ENCODE data around the gene TTN.

TTN gene

DNA sequence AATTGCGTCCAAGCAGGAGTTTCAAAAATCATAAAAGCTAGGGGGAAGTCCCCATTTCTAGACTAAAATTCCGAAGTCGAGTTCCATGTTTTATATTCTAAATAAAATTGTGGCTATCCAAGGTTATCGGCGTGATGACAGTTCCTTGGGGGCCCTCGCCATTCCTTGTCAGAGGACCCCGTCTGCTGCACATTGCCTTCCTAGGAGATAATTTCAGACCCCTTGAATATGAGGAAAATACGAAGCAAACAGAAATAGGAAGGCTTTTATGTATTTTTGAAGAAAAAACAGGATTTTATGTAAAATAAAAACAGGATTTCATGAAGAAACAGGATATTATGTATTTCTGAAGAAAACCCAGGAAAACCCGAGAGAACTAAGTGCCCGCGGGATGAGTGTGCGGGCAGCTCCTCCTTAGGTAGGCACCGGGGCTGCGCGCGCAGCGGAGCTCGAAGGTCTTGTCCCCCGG is 327.4 kb downstream of the TTN start:
- no CpG with 5 or more reads among the region's 19 CpGs for WGBS (ENCODE audit: extremely low coverage, insufficient coverage, low lambda C conversion rate)
- peak overlapping the region; percentile 68 for H3K9ac ChIP-seq (ENCODE audit: low read length)
- H4K5ac ChIP-seq (ENCODE audit: low read length), result no peak overlapping the region

GRCh38 chr2:178479275-178479616 is 328.0 kb downstream of the TTN start:
- Histone ChIP-seq H3K4me1 (ENCODE audit: control insufficient read depth, low read depth, low read length) (no peaks in the 10 kb centered on the region), H2AK5ac (ENCODE audit: low read length) (no peak overlapping the region), H3K56ac (ENCODE audit: low read length) (no peak overlapping the region), H3K36me3 (ENCODE audit: control insufficient read depth, insufficient read depth, low read length) (no peaks in the 10 kb centered on the region), H3K4ac (ENCODE audit: low read depth, low read length) (no peak overlapping the region), H3K27me3 (ENCODE audit: insufficient read depth, low read length, poor library complexity) (no peaks in the 10 kb centered on the region), H2BK5ac (ENCODE audit: low read length) (no peak overlapping the region), H3K79me1 (ENCODE audit: low read length) (peaks cover 5% of the 10 kb centered on the region), H3K4me3 (ENCODE audit: low read length) (no peak overlapping the region), H2BK120ac (ENCODE audit: low read depth, low read length) (no peak overlapping the region), H4K5ac (ENCODE audit: low read length) (no peak overlapping the region), H3K18ac (ENCODE audit: low read length) (no peak overlapping the region), H3K9ac (ENCODE audit: low read length) (no peak overlapping the region), H3K4me2 (ENCODE audit: low read length) (no peak overlapping the region), H2BK15ac (replicated peaks; ENCODE audit: low read depth) (no peak overlapping the region), H3K23ac (ENCODE audit: low read length) (no peak overlapping the region), H3K27ac (ENCODE audit: low read depth, low read length) (no peak overlapping the region), H4K8ac (ENCODE audit: low read depth, low read length) (no peak overlapping the region), H3K79me2 (ENCODE audit: control insufficient read depth, insufficient read depth, low read length) (peaks cover 2% of the 10 kb centered on the region)
- DNase-seq, result peak; percentile 15
- WGBS (ENCODE audit: extremely low coverage, insufficient coverage, low lambda C conversion rate), result 100% methylated on average over 1 of the region's 4 CpGs

More for the DNA sequence above, 327.4 kb downstream of the TTN start:
- peaks cover 4% of the 10 kb centered on the region for H3K79me2 ChIP-seq (ENCODE audit: control insufficient read depth, insufficient read depth, low read length)
- H2BK15ac ChIP-seq (replicated peaks; ENCODE audit: low read depth), result no peak overlapping the region
- H3K79me1 ChIP-seq (ENCODE audit: low read length), result peaks cover 9% of the 10 kb centered on the region
- H3K27me3 ChIP-seq (ENCODE audit: insufficient read depth, low read length, poor library complexity), result no peaks in the 10 kb centered on the region
- H3K4me3 ChIP-seq (ENCODE audit: low read length), result no peak overlapping the region
- no peak overlapping the region for H2AK5ac ChIP-seq (ENCODE audit: low read length)
- no peak overlapping the region for H3K4me2 ChIP-seq (ENCODE audit: low read length)
- H2BK5ac ChIP-seq (ENCODE audit: low read length), result no peak overlapping the region
- H3K18ac ChIP-seq (ENCODE audit: low read length), result no peak overlapping the region
- H3K36me3 ChIP-seq (ENCODE audit: control insufficient read depth, insufficient read depth, low read length), result no peaks in the 10 kb centered on the region
- H3K27ac ChIP-seq (ENCODE audit: low read depth, low read length), result no peak overlapping the region
- no peak overlapping the region for H3K23ac ChIP-seq (ENCODE audit: low read length)
- H3K56ac ChIP-seq (ENCODE audit: low read length), result no peak overlapping the region
- no peaks in the 10 kb centered on the region for H3K4me1 ChIP-seq (ENCODE audit: control insufficient read depth, low read depth, low read length)
- no peak for DNase-seq
- no peak overlapping the region for H3K4ac ChIP-seq (ENCODE audit: low read depth, low read length)
- no peak overlapping the region for H4K8ac ChIP-seq (ENCODE audit: low read depth, low read length)
- H2BK120ac ChIP-seq (ENCODE audit: low read depth, low read length), result no peak overlapping the region

DNA sequence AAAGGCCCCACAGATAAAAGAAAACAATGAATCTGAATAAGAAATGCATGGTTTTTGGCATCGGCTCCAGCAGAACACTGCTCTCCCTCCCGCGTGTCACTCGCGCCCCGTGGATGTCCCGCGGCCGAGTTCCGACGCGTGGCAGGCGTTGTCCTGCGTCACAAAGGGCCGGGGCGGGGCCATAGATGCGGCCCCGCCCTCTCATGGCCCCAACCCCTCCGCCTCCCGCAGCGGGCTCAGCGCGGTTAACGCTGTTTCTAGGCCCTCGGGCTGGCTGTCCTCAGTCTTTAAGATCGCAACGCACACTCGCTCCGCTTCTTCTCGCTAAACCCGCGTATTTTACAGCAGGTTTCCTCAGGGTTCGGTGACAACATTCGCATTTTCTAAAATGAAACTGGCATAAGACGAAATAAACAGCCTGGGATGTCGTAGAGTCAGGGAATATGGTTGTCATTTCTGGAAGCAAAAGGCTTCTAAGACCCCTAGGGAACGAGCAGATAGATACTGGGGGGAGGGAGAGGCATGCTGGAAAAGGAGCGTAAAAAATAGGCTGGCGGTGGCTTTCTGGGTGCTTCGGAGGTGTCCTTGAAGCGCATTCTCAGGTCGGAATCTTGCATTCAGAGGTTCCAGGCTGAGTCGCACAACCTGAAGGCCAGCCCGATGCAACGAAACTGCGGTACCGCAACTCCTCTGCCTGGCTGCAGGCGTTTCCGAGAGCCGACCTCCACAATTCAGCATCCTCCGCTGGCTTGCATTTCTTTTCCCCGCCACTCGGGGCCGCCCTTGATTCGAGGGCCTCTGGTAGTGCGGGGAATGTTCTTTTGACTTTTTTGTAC is 328.6 kb downstream of the TTN start, which contains the start of gene FKBP7:
Gene FKBP7 (minus strand): TSS at position 162 of the 836 bp plus-strand sequence. CDS start 101 bp downstream, at position 61.
- Histone ChIP-seq H3K36me3 (ENCODE audit: control insufficient read depth, insufficient read depth, low read length) (no peaks in the 10 kb centered on the region), H3K18ac (ENCODE audit: low read length) (peak within 1 kb of the TSS; percentile 15), H2BK15ac (replicated peaks; ENCODE audit: low read depth) (no peak within 1 kb of the TSS), H3K4me1 (ENCODE audit: control insufficient read depth, low read depth, low read length) (no peaks in the 10 kb centered on the region), H3K9ac (ENCODE audit: low read length) (peak within 1 kb of the TSS; percentile 92), H3K4ac (ENCODE audit: low read depth, low read length) (peak within 1 kb of the TSS; percentile 60), H3K79me2 (ENCODE audit: control insufficient read depth, insufficient read depth, low read length) (peaks cover 2% of the 10 kb centered on the region), H3K4me2 (ENCODE audit: low read length) (peak within 1 kb of the TSS; percentile 94), H3K27ac (ENCODE audit: low read depth, low read length) (peak within 1 kb of the TSS; percentile 60), H2AK5ac (ENCODE audit: low read length) (no peak within 1 kb of the TSS), H3K79me1 (ENCODE audit: low read length) (peaks cover 5% of the 10 kb centered on the region), H3K56ac (ENCODE audit: low read length) (peak within 1 kb of the TSS; percentile 97), H2BK5ac (ENCODE audit: low read length) (peak within 1 kb of the TSS; percentile 54), H4K8ac (ENCODE audit: low read depth, low read length) (no peak within 1 kb of the TSS), H3K27me3 (ENCODE audit: insufficient read depth, low read length, poor library complexity) (no peaks in the 10 kb centered on the region), H3K23ac (ENCODE audit: low read length) (peak within 1 kb of the TSS; percentile 59), H4K5ac (ENCODE audit: low read length) (no peak within 1 kb of the TSS), H2BK120ac (ENCODE audit: low read depth, low read length) (no peak within 1 kb of the TSS), H3K4me3 (ENCODE audit: low read length) (peak within 1 kb of the TSS; percentile 79)
- peak; percentile 89 for DNase-seq
- WGBS (ENCODE audit: extremely low coverage, insufficient coverage, low lambda C conversion rate), result no CpG with 5 or more reads among the region's 56 CpGs

- Histone ChIP-seq H3K4me3 (ENCODE audit: low read length) (peak overlapping the region; percentile 79), H3K4ac (ENCODE audit: low read depth, low read length) (peak overlapping the region; percentile 60), H3K9ac (ENCODE audit: low read length) (peak overlapping the region; percentile 92), H3K18ac (ENCODE audit: low read length) (no peak overlapping the region), H3K56ac (ENCODE audit: low read length) (peak overlapping the region; percentile 86), H2BK5ac (ENCODE audit: low read length) (no peak overlapping the region), H2BK15ac (replicated peaks; ENCODE audit: low read depth) (no peak overlapping the region), H3K79me1 (ENCODE audit: low read length) (peaks cover 5% of the 10 kb centered on the region), H3K23ac (ENCODE audit: low read length) (no peak overlapping the region), H3K36me3 (ENCODE audit: control insufficient read depth, insufficient read depth, low read length) (no peaks in the 10 kb centered on the region), H3K27me3 (ENCODE audit: insufficient read depth, low read length, poor library complexity) (no peaks in the 10 kb centered on the region), H4K5ac (ENCODE audit: low read length) (no peak overlapping the region), H3K79me2 (ENCODE audit: control insufficient read depth, insufficient read depth, low read length) (peaks cover 2% of the 10 kb centered on the region), H2AK5ac (ENCODE audit: low read length) (no peak overlapping the region), H3K4me1 (ENCODE audit: control insufficient read depth, low read depth, low read length) (no peaks in the 10 kb centered on the region), H3K27ac (ENCODE audit: low read depth, low read length) (no peak overlapping the region), H3K4me2 (ENCODE audit: low read length) (peak overlapping the region; percentile 78), H2BK120ac (ENCODE audit: low read depth, low read length) (no peak overlapping the region), H4K8ac (ENCODE audit: low read depth, low read length) (no peak overlapping the region)
- WGBS (ENCODE audit: extremely low coverage, insufficient coverage, low lambda C conversion rate), result no CpG with 5 or more reads among the region's 10 CpGs
- no peak for DNase-seq
Measured at GRCh38 chr2:178478130-178478438, 329.1 kb downstream of the TTN start.

- WGBS (ENCODE audit: extremely low coverage, insufficient coverage, low lambda C conversion rate), result no CpG with 5 or more reads among the region's 3 CpGs
- Histone ChIP-seq H3K56ac (ENCODE audit: low read length) (no peak overlapping the region), H4K5ac (ENCODE audit: low read length) (no peak overlapping the region), H3K27ac (ENCODE audit: low read depth, low read length) (no peak overlapping the region), H4K8ac (ENCODE audit: low read depth, low read length) (no peak overlapping the region), H3K79me1 (ENCODE audit: low read length) (peaks cover 5% of the 10 kb centered on the region), H2BK120ac (ENCODE audit: low read depth, low read length) (no peak overlapping the region), H3K9ac (ENCODE audit: low read length) (no peak overlapping the region), H2BK15ac (replicated peaks; ENCODE audit: low read depth) (no peak overlapping the region), H3K18ac (ENCODE audit: low read length) (no peak overlapping the region), H3K4me2 (ENCODE audit: low read length) (peak overlapping the region; percentile 8), H3K23ac (ENCODE audit: low read length) (no peak overlapping the region), H3K36me3 (ENCODE audit: control insufficient read depth, insufficient read depth, low read length) (no peaks in the 10 kb centered on the region), H3K4me1 (ENCODE audit: control insufficient read depth, low read depth, low read length) (no peaks in the 10 kb centered on the region), H3K4me3 (ENCODE audit: low read length) (no peak overlapping the region), H3K79me2 (ENCODE audit: control insufficient read depth, insufficient read depth, low read length) (peaks cover 2% of the 10 kb centered on the region), H3K4ac (ENCODE audit: low read depth, low read length) (no peak overlapping the region), H2BK5ac (ENCODE audit: low read length) (no peak overlapping the region), H3K27me3 (ENCODE audit: insufficient read depth, low read length, poor library complexity) (no peaks in the 10 kb centered on the region), H2AK5ac (ENCODE audit: low read length) (no peak overlapping the region)
- no peak for DNase-seq
Measured at GRCh38 chr2:178477443-178478129, 329.6 kb downstream of the TTN start.
